Measurements from ENCODE around the gene TSG101.

Gene TSG101

DNA sequence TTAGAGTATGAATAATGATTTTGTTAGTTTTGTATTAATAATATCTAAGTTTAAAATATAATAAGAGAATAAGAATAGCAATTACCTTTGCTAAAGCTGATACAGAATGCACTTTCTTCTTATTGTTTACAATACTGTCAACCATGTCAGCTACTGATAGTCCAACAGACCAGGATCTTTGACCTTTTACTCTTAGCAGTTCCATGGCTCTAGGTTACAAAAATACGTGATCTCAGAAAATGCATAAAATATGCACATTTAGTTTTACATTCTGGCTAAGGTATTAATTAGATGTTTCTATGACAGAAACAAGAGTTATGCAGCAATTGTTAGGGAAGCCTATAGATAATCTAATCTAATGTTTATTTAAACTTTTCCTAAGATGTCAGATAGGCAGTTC is 7.5 kb upstream of the TSG101 start:
- H3K4me1 ChIP-seq (ENCODE audit: insufficient read depth, poor library complexity, severe bottlenecking): peaks cover 13% of the 10 kb centered on the region
- no peaks in the 10 kb centered on the region for H3K9me3 ChIP-seq (ENCODE audit: severe bottlenecking)
- TF ChIP-seq, protein P1, sequence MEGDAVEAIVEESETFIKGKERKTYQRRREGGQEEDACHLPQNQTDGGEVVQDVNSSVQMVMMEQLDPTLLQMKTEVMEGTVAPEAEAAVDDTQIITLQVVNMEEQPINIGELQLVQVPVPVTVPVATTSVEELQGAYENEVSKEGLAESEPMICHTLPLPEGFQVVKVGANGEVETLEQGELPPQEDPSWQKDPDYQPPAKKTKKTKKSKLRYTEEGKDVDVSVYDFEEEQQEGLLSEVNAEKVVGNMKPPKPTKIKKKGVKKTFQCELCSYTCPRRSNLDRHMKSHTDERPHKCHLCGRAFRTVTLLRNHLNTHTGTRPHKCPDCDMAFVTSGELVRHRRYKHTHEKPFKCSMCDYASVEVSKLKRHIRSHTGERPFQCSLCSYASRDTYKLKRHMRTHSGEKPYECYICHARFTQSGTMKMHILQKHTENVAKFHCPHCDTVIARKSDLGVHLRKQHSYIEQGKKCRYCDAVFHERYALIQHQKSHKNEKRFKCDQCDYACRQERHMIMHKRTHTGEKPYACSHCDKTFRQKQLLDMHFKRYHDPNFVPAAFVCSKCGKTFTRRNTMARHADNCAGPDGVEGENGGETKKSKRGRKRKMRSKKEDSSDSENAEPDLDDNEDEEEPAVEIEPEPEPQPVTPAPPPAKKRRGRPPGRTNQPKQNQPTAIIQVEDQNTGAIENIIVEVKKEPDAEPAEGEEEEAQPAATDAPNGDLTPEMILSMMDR (IDR thresholded peaks at IDR 0.05; ENCODE audit: poor library complexity, severe bottlenecking): no peak
- no peak overlapping the region for H3K4me3 ChIP-seq (ENCODE audit: severe bottlenecking)
- H3K36me3 ChIP-seq (ENCODE audit: low read depth): peaks cover 64% of the 10 kb centered on the region
- no peak for DNase-seq (ENCODE audit: low spot score)
- no peak overlapping the region for H3K27ac ChIP-seq (ENCODE audit: poor library complexity, severe bottlenecking)
- H3K27me3 ChIP-seq (ENCODE audit: insufficient read depth, poor library complexity, severe bottlenecking): no peaks in the 10 kb centered on the region
- ATAC-seq (ENCODE audit: low read depth): no peak

- Histone ChIP-seq H3K9me3 (ENCODE audit: severe bottlenecking) (no peaks in the 10 kb centered on the region), H3K27ac (ENCODE audit: poor library complexity, severe bottlenecking) (no peak overlapping the region), H3K36me3 (ENCODE audit: low read depth) (peaks cover 70% of the 10 kb centered on the region), H3K27me3 (ENCODE audit: insufficient read depth, poor library complexity, severe bottlenecking) (no peaks in the 10 kb centered on the region), H3K4me3 (ENCODE audit: severe bottlenecking) (no peak overlapping the region), H3K4me1 (ENCODE audit: insufficient read depth, poor library complexity, severe bottlenecking) (peaks cover 13% of the 10 kb centered on the region)
- TF ChIP-seq, protein P1 (IDR thresholded peaks at IDR 0.05; ENCODE audit: poor library complexity, severe bottlenecking): no peak
- DNase-seq (ENCODE audit: low spot score) (no peak), ATAC-seq (ENCODE audit: low read depth) (no peak)
These were observed 6.6 kb upstream of the TSG101 start for GRCh38 chr11:18533365-18533764.

- peak; percentile 19; the same call in 1 of the 3 replicates for ATAC-seq (ENCODE audit: low read depth)
- peaks cover 18% of the 10 kb centered on the region for H3K4me1 ChIP-seq (ENCODE audit: insufficient read depth, poor library complexity, severe bottlenecking)
- H3K4me3 ChIP-seq (ENCODE audit: severe bottlenecking): peak overlapping the region; percentile 72
- no peaks in the 10 kb centered on the region for H3K27me3 ChIP-seq (ENCODE audit: insufficient read depth, poor library complexity, severe bottlenecking)
- peaks cover 45% of the 10 kb centered on the region for H3K36me3 ChIP-seq (ENCODE audit: low read depth)
- DNase-seq (ENCODE audit: low spot score): no peak
- TF ChIP-seq, protein P1 (IDR thresholded peaks at IDR 0.05; ENCODE audit: poor library complexity, severe bottlenecking): no peak
- H3K9me3 ChIP-seq (ENCODE audit: severe bottlenecking): no peaks in the 10 kb centered on the region
- peak overlapping the region; percentile 80 for H3K27ac ChIP-seq (ENCODE audit: poor library complexity, severe bottlenecking)
These were observed 770 bp upstream of the TSG101 start for GRCh38 chr11:18527512-18527911.

DNA sequence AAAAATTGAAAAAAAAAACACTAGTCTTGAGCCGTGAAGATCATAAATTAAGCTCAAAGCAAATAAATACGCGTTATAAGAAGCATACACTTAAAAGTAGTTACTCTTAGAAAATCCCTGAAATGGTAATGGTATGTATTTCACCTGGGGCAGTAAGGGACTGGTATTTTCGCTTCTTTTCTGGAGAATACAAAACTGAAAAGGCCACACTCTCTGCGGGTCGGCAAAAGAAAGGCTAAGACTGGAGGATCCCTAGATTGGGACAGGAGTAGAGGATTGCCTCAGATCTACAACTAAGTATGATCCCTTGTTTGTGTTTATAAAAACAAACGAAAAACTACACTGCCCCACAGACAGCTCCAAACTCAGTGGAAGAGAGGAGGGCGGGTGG is 617 bp downstream of the TSG101 start:
- peaks cover 13% of the 10 kb centered on the region for H3K4me1 ChIP-seq (ENCODE audit: insufficient read depth, poor library complexity, severe bottlenecking)
- H3K27ac ChIP-seq (ENCODE audit: poor library complexity, severe bottlenecking): peak overlapping the region; percentile 80
- peak overlapping the region; percentile 72 for H3K4me3 ChIP-seq (ENCODE audit: severe bottlenecking)
- no peaks in the 10 kb centered on the region for H3K27me3 ChIP-seq (ENCODE audit: insufficient read depth, poor library complexity, severe bottlenecking)
- TF ChIP-seq, protein P1 (IDR thresholded peaks at IDR 0.05; ENCODE audit: poor library complexity, severe bottlenecking): no peak
- H3K9me3 ChIP-seq (ENCODE audit: severe bottlenecking): no peaks in the 10 kb centered on the region
- peaks cover 34% of the 10 kb centered on the region for H3K36me3 ChIP-seq (ENCODE audit: low read depth)
- no peak; the same call in 2 of the 3 replicates for ATAC-seq (ENCODE audit: low read depth)
- DNase-seq (ENCODE audit: low spot score): no peak

- Histone ChIP-seq H3K4me1 (ENCODE audit: insufficient read depth, poor library complexity, severe bottlenecking) (peaks cover 5% of the 10 kb centered on the region), H3K9me3 (ENCODE audit: severe bottlenecking) (no peaks in the 10 kb centered on the region), H3K4me3 (ENCODE audit: severe bottlenecking) (no peak overlapping the region), H3K27ac (ENCODE audit: poor library complexity, severe bottlenecking) (no peak overlapping the region), H3K27me3 (ENCODE audit: insufficient read depth, poor library complexity, severe bottlenecking) (no peaks in the 10 kb centered on the region), H3K36me3 (ENCODE audit: low read depth) (peaks cover 21% of the 10 kb centered on the region)
- ATAC-seq (ENCODE audit: low read depth) (no peak), DNase-seq (ENCODE audit: low spot score) (no peak)
- TF ChIP-seq, protein P1 (IDR thresholded peaks at IDR 0.05; ENCODE audit: poor library complexity, severe bottlenecking): no peak
These were observed 2.5 kb downstream of the TSG101 start for GRCh38 chr11:18524248-18524647.
